Measurements from ENCODE around the gene SFSWAP.

The SFSWAP gene

DNA sequence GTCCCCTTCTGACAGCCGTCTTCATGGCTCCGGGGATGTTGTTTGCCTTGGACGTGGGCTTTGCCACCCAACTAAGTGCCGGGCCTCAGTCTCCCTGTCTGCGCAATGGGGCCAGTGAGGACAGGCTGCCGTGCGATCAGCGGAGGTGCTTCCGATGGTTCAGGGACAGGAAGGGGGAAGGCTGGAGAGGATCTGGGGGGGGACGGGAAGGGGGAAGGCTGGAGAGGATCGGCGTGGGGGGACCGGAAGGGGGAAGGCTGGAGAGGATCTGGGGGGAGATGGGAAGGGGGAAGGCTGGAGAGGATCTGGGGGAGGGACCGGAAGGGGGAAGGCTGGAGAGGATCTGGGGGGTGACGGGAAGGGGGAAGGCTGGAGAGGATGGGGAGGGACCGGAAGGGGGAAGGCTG, 120.7 kb downstream of the SFSWAP start:
- TF ChIP-seq TAF1 (IDR thresholded peaks at IDR 0.05; ENCODE audit: borderline replicate concordance, insufficient read depth, low read length), result no peak
- TF ChIP-seq, protein P1, sequence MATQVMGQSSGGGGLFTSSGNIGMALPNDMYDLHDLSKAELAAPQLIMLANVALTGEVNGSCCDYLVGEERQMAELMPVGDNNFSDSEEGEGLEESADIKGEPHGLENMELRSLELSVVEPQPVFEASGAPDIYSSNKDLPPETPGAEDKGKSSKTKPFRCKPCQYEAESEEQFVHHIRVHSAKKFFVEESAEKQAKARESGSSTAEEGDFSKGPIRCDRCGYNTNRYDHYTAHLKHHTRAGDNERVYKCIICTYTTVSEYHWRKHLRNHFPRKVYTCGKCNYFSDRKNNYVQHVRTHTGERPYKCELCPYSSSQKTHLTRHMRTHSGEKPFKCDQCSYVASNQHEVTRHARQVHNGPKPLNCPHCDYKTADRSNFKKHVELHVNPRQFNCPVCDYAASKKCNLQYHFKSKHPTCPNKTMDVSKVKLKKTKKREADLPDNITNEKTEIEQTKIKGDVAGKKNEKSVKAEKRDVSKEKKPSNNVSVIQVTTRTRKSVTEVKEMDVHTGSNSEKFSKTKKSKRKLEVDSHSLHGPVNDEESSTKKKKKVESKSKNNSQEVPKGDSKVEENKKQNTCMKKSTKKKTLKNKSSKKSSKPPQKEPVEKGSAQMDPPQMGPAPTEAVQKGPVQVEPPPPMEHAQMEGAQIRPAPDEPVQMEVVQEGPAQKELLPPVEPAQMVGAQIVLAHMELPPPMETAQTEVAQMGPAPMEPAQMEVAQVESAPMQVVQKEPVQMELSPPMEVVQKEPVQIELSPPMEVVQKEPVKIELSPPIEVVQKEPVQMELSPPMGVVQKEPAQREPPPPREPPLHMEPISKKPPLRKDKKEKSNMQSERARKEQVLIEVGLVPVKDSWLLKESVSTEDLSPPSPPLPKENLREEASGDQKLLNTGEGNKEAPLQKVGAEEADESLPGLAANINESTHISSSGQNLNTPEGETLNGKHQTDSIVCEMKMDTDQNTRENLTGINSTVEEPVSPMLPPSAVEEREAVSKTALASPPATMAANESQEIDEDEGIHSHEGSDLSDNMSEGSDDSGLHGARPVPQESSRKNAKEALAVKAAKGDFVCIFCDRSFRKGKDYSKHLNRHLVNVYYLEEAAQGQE (IDR thresholded peaks at IDR 0.05; ENCODE audit: insufficient read depth in 1 of 2, low read depth in 2 of 2, low read length in 2 of 2), result no peak
- no peak for TF ChIP-seq FOXP2 (optimal IDR thresholded peaks at IDR 0.05; ENCODE audit: borderline replicate concordance, extremely low read depth, extremely low read length, insufficient read depth)
- no peak for TF ChIP-seq SIN3A (IDR thresholded peaks at IDR 0.05; ENCODE audit: borderline replicate concordance, insufficient read depth, low read length)
- TF ChIP-seq POLR2AphosphoS5 (IDR thresholded peaks at IDR 0.05; ENCODE audit: low read depth, low read length), result no peak

GRCh38 chr12:131832321-131833231, 121.7 kb downstream of the SFSWAP start:
- no peak for TF ChIP-seq SIN3A (IDR thresholded peaks at IDR 0.05; ENCODE audit: borderline replicate concordance, insufficient read depth, low read length)
- no peak for TF ChIP-seq FOXP2 (optimal IDR thresholded peaks at IDR 0.05; ENCODE audit: borderline replicate concordance, extremely low read depth, extremely low read length, insufficient read depth)
- TF ChIP-seq TAF1 (IDR thresholded peaks at IDR 0.05; ENCODE audit: borderline replicate concordance, insufficient read depth, low read length), result no peak
- TF ChIP-seq, protein P1 (IDR thresholded peaks at IDR 0.05; ENCODE audit: insufficient read depth in 1 of 2, low read depth in 2 of 2, low read length in 2 of 2), result no peak
- TF ChIP-seq POLR2AphosphoS5 (IDR thresholded peaks at IDR 0.05; ENCODE audit: low read depth, low read length), result no peak

GRCh38 chr12:131833288-131833895, 122.5 kb downstream of the SFSWAP start:
- TF ChIP-seq FOXP2 (optimal IDR thresholded peaks at IDR 0.05; ENCODE audit: borderline replicate concordance, extremely low read depth, extremely low read length, insufficient read depth), result no peak
- no peak for TF ChIP-seq SIN3A (IDR thresholded peaks at IDR 0.05; ENCODE audit: borderline replicate concordance, insufficient read depth, low read length)
- TF ChIP-seq, protein P1 (IDR thresholded peaks at IDR 0.05; ENCODE audit: insufficient read depth in 1 of 2, low read depth in 2 of 2, low read length in 2 of 2), result no peak
- TF ChIP-seq TAF1 (IDR thresholded peaks at IDR 0.05; ENCODE audit: borderline replicate concordance, insufficient read depth, low read length), result no peak
- TF ChIP-seq POLR2AphosphoS5 (IDR thresholded peaks at IDR 0.05; ENCODE audit: low read depth, low read length), result no peak

- no peak for TF ChIP-seq TAF1 (IDR thresholded peaks at IDR 0.05; ENCODE audit: borderline replicate concordance, insufficient read depth, low read length)
Measured at GRCh38 chr12:131833896-131834641, 123.2 kb downstream of the SFSWAP start.

GRCh38 chr12:131834798-131835615, 124.1 kb downstream of the SFSWAP start:
- TF ChIP-seq POLR2AphosphoS5 (IDR thresholded peaks at IDR 0.05; ENCODE audit: low read depth, low read length) (no peak), TAF1 (IDR thresholded peaks at IDR 0.05; ENCODE audit: borderline replicate concordance, insufficient read depth, low read length) (no peak), FOXP2 (optimal IDR thresholded peaks at IDR 0.05; ENCODE audit: borderline replicate concordance, extremely low read depth, extremely low read length, insufficient read depth) (no peak), SIN3A (IDR thresholded peaks at IDR 0.05; ENCODE audit: borderline replicate concordance, insufficient read depth, low read length) (no peak)
- TF ChIP-seq, protein P1 (IDR thresholded peaks at IDR 0.05; ENCODE audit: insufficient read depth in 1 of 2, low read depth in 2 of 2, low read length in 2 of 2), result no peak
